Loucy (cell line): Measurements from ENCODE around the gene FICD.

Experiments used
- H2AFZ ChIP-seq: fragments of 200-600 bp; sonication (generic); 2 replicates; pipeline ENCODE4 v1.6.0; 2016; ENCODE audit warnings: antibody characterized with exemption, mild to moderate bottlenecking, low read length, moderate library complexity
- H3F3A ChIP-seq: fragments of 200-600 bp; 2 replicates; pipeline ENCODE4 v1.6.0; 2016; ENCODE audit warnings: antibody characterized with exemption, low read depth, mild to moderate bottlenecking
- H3K27me3 ChIP-seq: fragments of 200-600 bp; sonication (generic); 2 replicates; pipeline ENCODE4 v1.6.1; 2014; ENCODE audit warnings: low read length, mild to moderate bottlenecking; ENCODE audit not compliant: insufficient read depth, poor library complexity, severe bottlenecking
- H3K36me3 ChIP-seq: fragments of 200-600 bp; sonication (generic); 2 replicates; pipeline ENCODE4 v1.6.1; 2016; ENCODE audit warnings: low read length; ENCODE audit not compliant: insufficient read depth
- H3K4me1 ChIP-seq: fragments of 200-600 bp; sonication (generic); 2 replicates; pipeline ENCODE4 v1.5.1; 2014; ENCODE audit warnings: low read length, mild to moderate bottlenecking; ENCODE audit not compliant: insufficient read depth, poor library complexity, severe bottlenecking
- H3K4me2 ChIP-seq: fragments of 200-600 bp; sonication (generic); 2 replicates; pipeline ENCODE4 v1.6.0; 2014; ENCODE audit warnings: antibody characterized with exemption, low read length, low read depth, mild to moderate bottlenecking; ENCODE audit not compliant: poor library complexity, severe bottlenecking
- H3K4me3 ChIP-seq: fragments of 200-600 bp; sonication (generic); 2 replicates; pipeline ENCODE4 v1.5.1; 2014; ENCODE audit warnings: low read length, mild to moderate bottlenecking, mixed read lengths; ENCODE audit not compliant: poor library complexity, severe bottlenecking
- H3K79me2 ChIP-seq: fragments of 200-600 bp; sonication (generic); 2 replicates; pipeline ENCODE4 v1.6.1; 2014; ENCODE audit warnings: low read length; ENCODE audit not compliant: insufficient read depth
- H3K9ac ChIP-seq: fragments of 200-600 bp; sonication (generic); 2 replicates; pipeline ENCODE4 v1.6.0; 2014; ENCODE audit warnings: mild to moderate bottlenecking, low read depth, low read length, moderate library complexity; ENCODE audit not compliant: poor library complexity, severe bottlenecking
- H3K9me2 ChIP-seq: fragments of 200-600 bp; sonication (generic); replicated peaks from 2 replicates; pipeline ENCODE4 v1.6.1; 2016; ENCODE audit warnings: low read depth, low read length, mixed read lengths
- H3K9me3 ChIP-seq: fragments of 200-600 bp; sonication (generic); 2 replicates; pipeline ENCODE4 v1.6.1; 2014; ENCODE audit warnings: mild to moderate bottlenecking, antibody characterized with exemption, low read length, low read depth; ENCODE audit not compliant: insufficient read depth
- H4K20me1 ChIP-seq: fragments of 200-600 bp; sonication (generic); 2 replicates; pipeline ENCODE4 v1.6.0; 2014; ENCODE audit warnings: antibody characterized with exemption, low read length, mild to moderate bottlenecking; ENCODE audit not compliant: insufficient read depth, poor library complexity, severe bottlenecking
- CTCF ChIP-seq: fragments of 200-600 bp; sonication (generic); conservative IDR thresholded peaks from 2 replicates; pipeline ENCODE4 v1.5.1; 2014; ENCODE audit warnings: mild to moderate bottlenecking, antibody characterized with exemption, low read length
- EZH2phosphoT487 ChIP-seq: fragments of 200-600 bp; IDR thresholded peaks from 2 replicates; pipeline ENCODE4 v1.6.1; 2018; ENCODE audit warnings: antibody characterized with exemption, mild to moderate bottlenecking, moderate library complexity, borderline replicate concordance

The FICD gene

GRCh38 chr12:108509806-108510205 is 5.3 kb upstream of the FICD start:
- Histone ChIP-seq H3F3A (no peaks in the 10 kb centered on the region), H2AFZ (no peak overlapping the region), H3K4me3 (no peak overlapping the region), H3K27me3 (no peaks in the 10 kb centered on the region), H3K9me3 (no peaks in the 10 kb centered on the region), H3K4me2 (no peak overlapping the region), H3K36me3 (no peaks in the 10 kb centered on the region), H3K79me2 (no peaks in the 10 kb centered on the region), H3K4me1 (no peaks in the 10 kb centered on the region), H3K9me2 (no peaks in the 10 kb centered on the region), H4K20me1 (no peaks in the 10 kb centered on the region), H3K9ac (no peak overlapping the region)
- no peak for TF ChIP-seq EZH2phosphoT487
- no peak for TF ChIP-seq CTCF

- H3F3A ChIP-seq = no peaks in the 10 kb centered on the region
- H4K20me1 ChIP-seq = no peaks in the 10 kb centered on the region
- peaks cover 5% of the 10 kb centered on the region for H3K79me2 ChIP-seq
- TF ChIP-seq EZH2phosphoT487 = no peak
- TF ChIP-seq CTCF = no peak
- no peak overlapping the region for H3K4me2 ChIP-seq
- no peak overlapping the region for H3K9ac ChIP-seq
- peaks cover 4% of the 10 kb centered on the region for H3K4me1 ChIP-seq
- H2AFZ ChIP-seq = no peak overlapping the region
- no peaks in the 10 kb centered on the region for H3K27me3 ChIP-seq
- H3K4me3 ChIP-seq = no peak overlapping the region
- no peaks in the 10 kb centered on the region for H3K36me3 ChIP-seq
- no peaks in the 10 kb centered on the region for H3K9me3 ChIP-seq
- no peaks in the 10 kb centered on the region for H3K9me2 ChIP-seq
Observed at GRCh38 chr12:108510836-108511235, 4.2 kb upstream of the FICD start.

DNA sequence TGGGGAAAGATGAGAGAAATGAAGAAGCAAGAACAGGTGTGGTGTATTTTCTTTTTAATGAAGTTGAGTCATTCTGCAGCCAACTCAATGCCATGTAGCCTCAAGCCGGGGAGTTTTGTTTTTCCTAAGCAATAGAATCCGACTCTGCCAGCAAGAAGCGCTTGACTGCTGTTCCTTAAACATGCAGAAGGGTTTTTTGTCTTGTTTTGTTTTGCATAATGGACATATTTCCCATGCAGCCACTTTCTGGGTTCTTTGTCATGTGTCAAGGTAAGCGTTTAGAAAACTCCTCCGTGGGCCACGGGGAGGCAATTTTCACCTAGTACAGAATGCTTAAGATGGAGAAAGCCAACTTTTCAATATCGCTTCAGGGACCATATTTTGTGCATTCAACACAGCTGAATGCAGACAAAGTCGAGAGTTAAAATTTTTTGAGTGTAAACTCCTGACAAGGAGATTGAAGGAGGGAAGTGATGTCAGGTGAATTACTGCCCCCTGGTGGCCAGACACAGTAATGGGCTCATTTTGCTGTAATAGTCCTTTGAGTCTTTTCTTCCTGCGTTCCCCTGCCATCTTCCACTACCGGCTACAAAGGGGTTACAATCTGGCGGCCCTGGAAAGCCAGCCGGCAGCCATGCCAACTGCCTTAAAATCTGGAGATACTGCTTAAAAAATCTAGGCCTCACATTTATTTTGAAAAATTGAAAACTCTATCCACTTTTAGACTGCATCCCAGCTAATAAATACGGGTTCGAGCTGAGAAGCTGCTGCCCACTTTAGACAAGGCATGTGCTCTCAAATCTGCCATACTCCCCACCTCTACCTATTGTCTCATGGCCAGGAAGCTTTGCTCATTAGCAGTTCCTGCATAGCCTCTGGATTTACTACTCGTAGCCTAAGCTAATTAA is 3.2 kb upstream of the FICD start:
- Histone ChIP-seq H3K4me1 (peaks cover 11% of the 10 kb centered on the region), H3K27me3 (no peaks in the 10 kb centered on the region), H3K9ac (no peak overlapping the region), H3K79me2 (peaks cover 14% of the 10 kb centered on the region), H3K4me3 (no peak overlapping the region), H3K36me3 (no peaks in the 10 kb centered on the region), H3K4me2 (peak overlapping the region; percentile 48), H2AFZ (peak overlapping the region; percentile 55), H4K20me1 (no peaks in the 10 kb centered on the region), H3F3A (no peaks in the 10 kb centered on the region), H3K9me2 (no peaks in the 10 kb centered on the region), H3K9me3 (no peaks in the 10 kb centered on the region)
- TF ChIP-seq CTCF = peak; percentile 89
- TF ChIP-seq EZH2phosphoT487 = no peak
